ENCODE measurements around the gene KSR1. TPM values are rescaled to one million over a fixed set of nuclear protein-coding genes. Genes with fewer than 3 reads are reported as not detected.
A peak's percentile ranks its signal among the peaks of the same experiment; 100 is the strongest.

Gene KSR1
- polyA plus RNA-seq, 1 of the 3 experiments (the other 2 are of a cell fraction), result 7.5 TPM

GRCh38 chr17:27607521-27608091 is 151.4 kb downstream of the KSR1 start (continued):
- TF ChIP-seq MAX (IDR thresholded peaks at IDR 0.05; ENCODE audit: low read depth) (no peak), GATA2 (CRISPR knock-in tag; IDR thresholded peaks at IDR 0.05) (no peak)

GRCh38 chr17:27608328-27609230 is 152.3 kb downstream of the KSR1 start:
- TF ChIP-seq FOSL2 (IDR thresholded peaks at IDR 0.05; ENCODE audit: borderline replicate concordance, low read depth), result no peak
- TF ChIP-seq SMC3 (IDR thresholded peaks at IDR 0.05; ENCODE audit: low read depth, low read length), result no peak
- TF ChIP-seq MXI1 (IDR thresholded peaks at IDR 0.05; ENCODE audit: low read depth, low read length), result no peak
- TF ChIP-seq RFX5 (IDR thresholded peaks at IDR 0.05; ENCODE audit: low read length), result no peak
- H3K79me2 ChIP-seq (ENCODE audit: insufficient read depth), result no peaks in the 10 kb centered on the region
- H3K4me1 ChIP-seq (ENCODE audit: control insufficient read depth in 1 of 2, insufficient read depth in 2 of 2, low read depth in 1 of 2, low read length in 1 of 2), result no peaks in the 10 kb centered on the region; a peak in 1 of 4 replicates
- H3K27me3 ChIP-seq (ENCODE audit: insufficient read depth), result no peaks in the 10 kb centered on the region
- DNase-seq, result no peak
- H3K9me2 ChIP-seq, result no peaks in the 10 kb centered on the region
- H3K27ac ChIP-seq (ENCODE audit: low read depth in 2 of 2, low read length in 1 of 2), result no peak overlapping the region
- H3K9ac ChIP-seq, result no peak overlapping the region
- H2AFZ ChIP-seq (ENCODE audit: low read depth), result no peak overlapping the region
- no peaks in the 10 kb centered on the region for H3F3A ChIP-seq (replicated peaks; ENCODE audit: insufficient read depth)
- H3K9me3 ChIP-seq, result no peaks in the 10 kb centered on the region
- 90% methylated on average over 11 of the region's 11 CpGs for WGBS (ENCODE audit: low lambda C conversion rate)
- no peak overlapping the region for H3K4me3 ChIP-seq (ENCODE audit: low read depth in 2 of 2, low read length in 1 of 2)
- H4K20me1 ChIP-seq (ENCODE audit: insufficient read depth), result no peaks in the 10 kb centered on the region
- ChIA-PET POLR2A (no interaction called here), CTCF (interaction anchor here (1.2 to 20.9 kb wide), 12 partner anchors 6 to 372 kb away, joined by 3 to 365 read pairs (median 6); no protein-coding TSS in a partner anchor)
- peaks cover 12 to 36% of the 10 kb centered on the region in 2 experiments for H3K36me3 ChIP-seq (replicated peaks in 1 of 2; ENCODE audit: control insufficient read depth in 1 of 2, insufficient read depth in 2 of 2, low read length in 1 of 2)
- no peak overlapping the region for H3K4me2 ChIP-seq

GRCh38 chr17:27609611-27610303 is 153.5 kb downstream of the KSR1 start:
- Histone ChIP-seq H3K27ac (ENCODE audit: low read depth in 2 of 2, low read length in 1 of 2) (no peak overlapping the region), H2AFZ (ENCODE audit: low read depth) (no peak overlapping the region), H4K20me1 (ENCODE audit: insufficient read depth) (no peaks in the 10 kb centered on the region), H3K9me3 (no peaks in the 10 kb centered on the region), H3K4me3 (ENCODE audit: low read depth in 2 of 2, low read length in 1 of 2) (no peak overlapping the region), H3F3A (replicated peaks; ENCODE audit: insufficient read depth) (no peaks in the 10 kb centered on the region), H3K9ac (no peak overlapping the region), H3K79me2 (ENCODE audit: insufficient read depth) (no peaks in the 10 kb centered on the region), H3K27me3 (ENCODE audit: insufficient read depth) (no peaks in the 10 kb centered on the region), H3K9me2 (no peaks in the 10 kb centered on the region), H3K4me1 (ENCODE audit: control insufficient read depth in 1 of 2, insufficient read depth in 2 of 2, low read depth in 1 of 2, low read length in 1 of 2) (no peaks in the 10 kb centered on the region; a peak in 1 of 4 replicates), H3K4me2 (no peak overlapping the region), H3K36me3 (replicated peaks in 1 of 2; ENCODE audit: control insufficient read depth in 1 of 2, insufficient read depth in 2 of 2, low read length in 1 of 2) (peaks cover 12 to 33% of the 10 kb centered on the region in 2 experiments)
- POLR2A ChIA-PET, result no interaction called here
- WGBS (ENCODE audit: low lambda C conversion rate), result 81% methylated on average over 11 of the region's 11 CpGs
- peak; percentile 61 for DNase-seq
- CTCF ChIA-PET, result interaction anchor here (0.6 to 20.9 kb wide), 24 partner anchors 7 to 380 kb away, joined by 3 to 365 read pairs (median 4); partner anchors contain the start of gene KSR1
- TF ChIP-seq TCF12 (IDR thresholded peaks at IDR 0.05), result no peak
- no peak for TF ChIP-seq RCOR1 (IDR thresholded peaks at IDR 0.05; ENCODE audit: low read length)
- no peak for TF ChIP-seq CHD2 (IDR thresholded peaks at IDR 0.05; ENCODE audit: low read length, partially characterized antibody)
- no peak for TF ChIP-seq TEAD4 (IDR thresholded peaks at IDR 0.05; ENCODE audit: borderline replicate concordance, insufficient read depth)
- peak; percentile 49 for TF ChIP-seq CTCF (IDR thresholded peaks at IDR 0.05)
- peak; percentile 55 for TF ChIP-seq SMC3 (IDR thresholded peaks at IDR 0.05; ENCODE audit: low read depth, low read length)
- no peak for TF ChIP-seq EP300 (IDR thresholded peaks at IDR 0.05; ENCODE audit: borderline replicate concordance in 1 of 2, low read depth in 1 of 2, low read length in 1 of 2)
- TF ChIP-seq SIN3A (IDR thresholded peaks at IDR 0.05; ENCODE audit: borderline replicate concordance, low read depth, low read length), result no peak
- no peak for TF ChIP-seq FOXJ3 (CRISPR knock-in tag; IDR thresholded peaks at IDR 0.05)
- peak; percentile 63 for TF ChIP-seq RAD21 (IDR thresholded peaks at IDR 0.05; ENCODE audit: low read length)
- TF ChIP-seq IRF3 (IDR thresholded peaks at IDR 0.05; ENCODE audit: low read depth, low read length), result no peak
- no peak for TF ChIP-seq NFIC (IDR thresholded peaks at IDR 0.05; ENCODE audit: borderline replicate concordance)
- no peak for TF ChIP-seq FOSL2 (IDR thresholded peaks at IDR 0.05; ENCODE audit: borderline replicate concordance, low read depth)
- no peak for TF ChIP-seq ELF1 (IDR thresholded peaks at IDR 0.05)
- TF ChIP-seq GATA2 (CRISPR knock-in tag; IDR thresholded peaks at IDR 0.05), result no peak
- TF ChIP-seq USF1 (IDR thresholded peaks at IDR 0.05; ENCODE audit: borderline replicate concordance, low read depth), result no peak
